HEK293 (cell line): ENCODE data around the gene ADAMTS17.

Experiments
- CTCF ChIA-PET: fragments of 350-600 bp; formaldehyde crosslinking; extraction: SDS; loops from one replicate; lab custom pipeline; 2021; ENCODE audit warnings: antibody characterized with exemption; lab: Yijun Ruan, JAX
- POLR2A ChIA-PET: fragments of 300-600 bp; formaldehyde crosslinking; extraction: SDS; loops from one replicate; lab custom pipeline; 2020; ENCODE audit warnings: antibody characterized with exemption, inconsistent platforms; lab: Yijun Ruan, JAX
- H3K27ac ChIP-seq: fragments of 200-500 bp; sonication (Bioruptor generic); 2 replicates; pipeline ENCODE4 v1.5.1; 2014; ENCODE audit warnings: low read depth, low read length, control low read depth, inconsistent platforms; ENCODE audit errors: extremely low read depth
- H3K36me3 ChIP-seq, 2 experiments: fragments of 200-500 bp in 1 of 2; sonication (Bioruptor generic) in 1 of 2; 1 replicate in 1 of 2; 2 replicates in 1 of 2; pipeline ENCODE4 v1.5.1; 2014 to 2017; ENCODE audit warnings: inconsistent platforms in 2 of 2, low read length in 2 of 2; ENCODE audit not compliant: control insufficient read depth in 2 of 2, insufficient read depth in 1 of 2
- H3K4me1 ChIP-seq: fragments of 200-500 bp; sonication (Bioruptor generic); 2 replicates; pipeline ENCODE4 v1.5.1; 2014; ENCODE audit warnings: mild to moderate bottlenecking, low read length, inconsistent platforms; ENCODE audit not compliant: control insufficient read depth, insufficient read depth
- H3K4me3 ChIP-seq: 2 replicates; pipeline ENCODE4 v1.5.1; 2011; ENCODE audit warnings: low read depth, mild to moderate bottlenecking, control low read depth, low read length, moderate library complexity
- H3K9me3 ChIP-seq: fragments of 200-500 bp; sonication (Bioruptor generic); 2 replicates; pipeline ENCODE4 v1.5.1; 2014; ENCODE audit warnings: low read depth, low read length, inconsistent platforms; ENCODE audit not compliant: control insufficient read depth, insufficient read depth
- GLIS1 ChIP-seq: fragments of 450-650 bp; formaldehyde crosslinking; IDR thresholded peaks from 2 replicates; pipeline ENCODE4 v1.5.1; 2016; ENCODE audit warnings: missing biosample characterization, missing genetic modification characterization
- KLF17 ChIP-seq: fragments of 450-650 bp; formaldehyde crosslinking; IDR thresholded peaks from 2 replicates; pipeline ENCODE4 v1.5.1; 2016; ENCODE audit warnings: missing biosample characterization, missing genetic modification characterization
- PRDM6 ChIP-seq: fragments of 450-650 bp; formaldehyde crosslinking; IDR thresholded peaks from 2 replicates; pipeline ENCODE4 v1.5.1; 2017; ENCODE audit warnings: missing biosample characterization, missing genetic modification characterization
- TSHZ1 ChIP-seq: fragments of 450-650 bp; formaldehyde crosslinking; IDR thresholded peaks from 2 replicates; pipeline ENCODE4 v1.5.1; 2016; ENCODE audit warnings: missing biosample characterization, missing genetic modification characterization, borderline replicate concordance
- ZBTB44 ChIP-seq: fragments of 450-650 bp; IDR thresholded peaks from 2 replicates; pipeline ENCODE4 v1.5.1; 2018; ENCODE audit warnings: missing biosample characterization, mild to moderate bottlenecking, missing genetic modification characterization
- ZFHX2 ChIP-seq: fragments of 450-650 bp; formaldehyde crosslinking; conservative IDR thresholded peaks from 2 replicates; pipeline ENCODE4 v1.5.1; 2016; ENCODE audit warnings: missing biosample characterization, missing genetic modification characterization
- ZNF16 ChIP-seq: fragments of 450-650 bp; formaldehyde crosslinking; IDR thresholded peaks from 2 replicates; pipeline ENCODE4 v1.5.1; 2016; ENCODE audit warnings: low read depth, missing biosample characterization, missing genetic modification characterization
- ZNF19 ChIP-seq: fragments of 450-650 bp; formaldehyde crosslinking; IDR thresholded peaks from 2 replicates; pipeline ENCODE4; 2016; ENCODE audit warnings: missing biosample characterization, missing genetic modification characterization, low read depth
- ZNF350 ChIP-seq: fragments of 450-650 bp; formaldehyde crosslinking; IDR thresholded peaks from 2 replicates; pipeline ENCODE4 v1.5.0; 2017; ENCODE audit warnings: missing biosample characterization, mild to moderate bottlenecking, missing genetic modification characterization
- ZNF518A ChIP-seq: fragments of 450-650 bp; formaldehyde crosslinking; conservative IDR thresholded peaks from 2 replicates; pipeline ENCODE4 v1.5.1; 2016; ENCODE audit warnings: low read depth, missing biosample characterization, missing genetic modification characterization
- ZNF521 ChIP-seq: fragments of 450-650 bp; formaldehyde crosslinking; IDR thresholded peaks from 2 replicates; pipeline ENCODE4 v1.5.1; 2017; ENCODE audit warnings: missing biosample characterization, mild to moderate bottlenecking, missing genetic modification characterization
- ZNF626 ChIP-seq: fragments of 450-650 bp; sonication (Bioruptor Pico); formaldehyde crosslinking; IDR thresholded peaks from 2 replicates; pipeline ENCODE4 v1.5.1; 2018; ENCODE audit warnings: missing biosample characterization, missing genetic modification characterization, inconsistent platforms
- ZNF658 ChIP-seq: fragments of 450-650 bp; formaldehyde crosslinking; IDR thresholded peaks from 2 replicates; pipeline ENCODE4; 2016; ENCODE audit warnings: missing biosample characterization, missing genetic modification characterization

Gene ADAMTS17

GRCh38 chr15:100334015-100334414 is 7.8 kb downstream of the ADAMTS17 start:
- peaks cover 0 to 4% of the 10 kb centered on the region in 2 experiments; a peak in 1 of 3 replicates for H3K36me3 ChIP-seq
- H3K4me3 ChIP-seq = no peak overlapping the region
- POLR2A ChIA-PET = interaction anchor here (0.6 kb wide), 1 partner anchor 586 kb away, joined by 5 read pairs; no protein-coding TSS in a partner anchor
- H3K9me3 ChIP-seq = no peaks in the 10 kb centered on the region
- CTCF ChIA-PET = interaction anchor here (3.8 kb wide), 1 partner anchor 15 kb away, joined by 14 read pairs; no protein-coding TSS in a partner anchor
- no peak overlapping the region for H3K27ac ChIP-seq
- no peak for TF ChIP-seq ZNF350
- H3K4me1 ChIP-seq = no peaks in the 10 kb centered on the region

- TF ChIP-seq ZNF19 (tag by site-specific recombination) (no peak), ZNF518A (tag by site-specific recombination) (no peak), TSHZ1 (no peak), ZNF626 (tag by site-specific recombination) (no peak), GLIS1 (tag by site-specific recombination) (no peak), PRDM6 (tag by site-specific recombination) (no peak), ZFHX2 (tag by site-specific recombination) (no peak), ZBTB44 (tag by site-specific recombination) (no peak), ZNF658 (tag by site-specific recombination) (no peak), ZNF16 (tag by site-specific recombination) (no peak), ZNF521 (tag by site-specific recombination) (no peak), KLF17 (tag by site-specific recombination) (no peak)
- TF ChIP-seq, all 188 proteins: peak for 0
- H3K9me3 ChIP-seq = no peaks in the 10 kb centered on the region
- H3K27ac ChIP-seq = no peak overlapping the region
- ChIA-PET CTCF (interaction anchor here (1.5 to 3.8 kb wide), 2 partner anchors 9 to 16 kb away, joined by 3 to 14 read pairs; partner anchors contain the start of gene ADAMTS17), POLR2A (no interaction called here)
- no peaks in the 10 kb centered on the region for H3K4me1 ChIP-seq
- H3K36me3 ChIP-seq = peaks cover 0 to 4% of the 10 kb centered on the region in 2 experiments; a peak in 1 of 3 replicates
- no peak overlapping the region for H3K4me3 ChIP-seq
These were observed 8.5 kb downstream of the ADAMTS17 start for GRCh38 chr15:100333236-100333635.
